ENCODE results near the gene FTL.

DNA sequence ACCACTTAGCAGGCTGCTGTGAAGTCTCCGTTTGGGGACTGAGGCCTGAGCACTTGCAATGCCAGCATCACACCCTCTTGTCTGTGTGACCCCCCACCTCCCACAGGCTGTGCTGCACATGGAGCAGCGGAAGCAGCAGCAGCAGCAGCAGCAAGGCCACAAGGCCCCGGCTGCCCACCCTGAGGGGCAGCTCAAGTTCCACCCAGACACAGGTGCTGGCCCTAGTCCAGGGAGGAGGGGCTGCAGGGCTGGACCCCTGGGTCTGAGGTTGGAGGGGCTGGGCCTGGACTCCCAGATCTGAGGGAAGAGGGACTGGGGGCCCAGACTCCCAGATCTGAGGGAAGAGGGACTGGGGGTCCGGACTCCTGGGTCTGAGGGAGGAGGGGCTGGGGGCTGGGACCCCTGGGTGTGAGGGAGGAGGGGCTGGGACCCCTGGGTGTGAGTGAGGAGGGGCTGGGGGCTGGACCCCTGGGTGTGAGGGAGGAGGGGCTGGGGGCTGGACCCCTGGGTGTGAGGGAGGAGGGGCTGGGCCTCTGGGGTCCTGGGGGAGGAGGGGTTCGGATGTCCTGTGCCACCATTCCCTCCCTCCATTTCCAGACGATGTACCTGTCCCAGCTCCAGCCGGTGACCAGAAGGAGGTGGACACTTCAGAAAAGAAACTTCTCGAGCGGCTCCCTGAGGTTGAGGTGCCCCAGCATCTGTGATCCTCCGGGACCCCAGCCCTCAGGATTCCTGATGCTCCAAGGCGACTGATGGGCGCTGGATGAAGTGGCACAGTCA, 43.2 kb upstream of the FTL start:
- no peak for TF ChIP-seq POLR2A (IDR thresholded peaks at IDR 0.05)
- TF ChIP-seq, protein P1, sequence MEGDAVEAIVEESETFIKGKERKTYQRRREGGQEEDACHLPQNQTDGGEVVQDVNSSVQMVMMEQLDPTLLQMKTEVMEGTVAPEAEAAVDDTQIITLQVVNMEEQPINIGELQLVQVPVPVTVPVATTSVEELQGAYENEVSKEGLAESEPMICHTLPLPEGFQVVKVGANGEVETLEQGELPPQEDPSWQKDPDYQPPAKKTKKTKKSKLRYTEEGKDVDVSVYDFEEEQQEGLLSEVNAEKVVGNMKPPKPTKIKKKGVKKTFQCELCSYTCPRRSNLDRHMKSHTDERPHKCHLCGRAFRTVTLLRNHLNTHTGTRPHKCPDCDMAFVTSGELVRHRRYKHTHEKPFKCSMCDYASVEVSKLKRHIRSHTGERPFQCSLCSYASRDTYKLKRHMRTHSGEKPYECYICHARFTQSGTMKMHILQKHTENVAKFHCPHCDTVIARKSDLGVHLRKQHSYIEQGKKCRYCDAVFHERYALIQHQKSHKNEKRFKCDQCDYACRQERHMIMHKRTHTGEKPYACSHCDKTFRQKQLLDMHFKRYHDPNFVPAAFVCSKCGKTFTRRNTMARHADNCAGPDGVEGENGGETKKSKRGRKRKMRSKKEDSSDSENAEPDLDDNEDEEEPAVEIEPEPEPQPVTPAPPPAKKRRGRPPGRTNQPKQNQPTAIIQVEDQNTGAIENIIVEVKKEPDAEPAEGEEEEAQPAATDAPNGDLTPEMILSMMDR (IDR thresholded peaks at IDR 0.05), result no peak
